ENCODE data around the gene TTLL6.

GRCh38 chr17:48819466-48819865 lies 2.4 kb upstream of the TTLL6 start:
- TF ChIP-seq CTCF (IDR thresholded peaks at IDR 0.05) (no peak), POLR2AphosphoS5 (IDR thresholded peaks at IDR 0.05) (no peak)

Measured in stomach (tissue), 4 donors.